ENCODE data around the gene TREH. TPM values are rescaled to one million over a fixed set of nuclear protein-coding genes. Genes with fewer than 3 reads are reported as not detected.

The TREH gene
- total and polyA plus RNA-seq, 2 of the 8 experiments (the other 6 are each of a cell fraction or from before 2014, with no cell fraction given) = 0.03 TPM; not detected in 1

DNA sequence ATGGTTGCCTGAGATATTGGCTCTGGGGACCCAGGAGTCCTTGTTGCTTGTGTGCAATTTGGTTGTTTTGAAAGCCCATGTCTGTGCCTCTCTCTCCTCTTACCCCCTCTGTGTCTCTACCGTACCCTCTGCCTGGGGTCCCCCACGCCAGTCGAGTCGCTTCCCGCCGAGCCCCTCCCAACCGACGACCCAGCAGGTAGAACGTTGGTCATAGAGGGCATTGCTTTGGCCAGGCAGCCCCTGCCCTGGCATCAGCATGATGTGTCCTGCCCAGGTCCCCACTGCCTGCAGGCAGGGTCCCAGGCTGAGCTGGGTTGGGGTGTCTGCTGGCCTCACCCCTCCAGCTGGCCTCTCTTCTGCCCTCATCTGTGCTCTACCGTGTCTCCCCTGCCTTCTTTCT, 35.0 kb downstream of the TREH start:
- ChIA-PET CTCF (ENCODE audit: partially characterized antibody) (interaction anchor here (1.6 to 19.1 kb wide), 4 partner anchors 9 to 41 kb away, joined by 4 to 435 read pairs (median 28); partner anchors contain the start of gene PHLDB1), POLR2A (ENCODE audit: partially characterized antibody) (interaction anchor here (0.6 to 25.8 kb wide), 4 partner anchors 10 to 270 kb away, joined by 3 to 574 read pairs (median 171); partner anchors contain the start of gene PHLDB1)
- TF ChIP-seq, protein P1, sequence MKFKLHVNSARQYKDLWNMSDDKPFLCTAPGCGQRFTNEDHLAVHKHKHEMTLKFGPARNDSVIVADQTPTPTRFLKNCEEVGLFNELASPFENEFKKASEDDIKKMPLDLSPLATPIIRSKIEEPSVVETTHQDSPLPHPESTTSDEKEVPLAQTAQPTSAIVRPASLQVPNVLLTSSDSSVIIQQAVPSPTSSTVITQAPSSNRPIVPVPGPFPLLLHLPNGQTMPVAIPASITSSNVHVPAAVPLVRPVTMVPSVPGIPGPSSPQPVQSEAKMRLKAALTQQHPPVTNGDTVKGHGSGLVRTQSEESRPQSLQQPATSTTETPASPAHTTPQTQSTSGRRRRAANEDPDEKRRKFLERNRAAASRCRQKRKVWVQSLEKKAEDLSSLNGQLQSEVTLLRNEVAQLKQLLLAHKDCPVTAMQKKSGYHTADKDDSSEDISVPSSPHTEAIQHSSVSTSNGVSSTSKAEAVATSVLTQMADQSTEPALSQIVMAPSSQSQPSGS (IDR thresholded peaks at IDR 0.05; ENCODE audit: low read length) = no peak
- no peak for TF ChIP-seq SIX5 (IDR thresholded peaks at IDR 0.05; ENCODE audit: low read depth, low read length)
- TF ChIP-seq SP2 (IDR thresholded peaks at IDR 0.05; ENCODE audit: low read length) = no peak
- TF ChIP-seq TAF7 (optimal IDR thresholded peaks at IDR 0.05; ENCODE audit: borderline replicate concordance, low read depth, low read length) = no peak
- no peak for TF ChIP-seq POLR2AphosphoS5 (IDR thresholded peaks at IDR 0.05; ENCODE audit: low read depth, low read length)
- no peak for TF ChIP-seq ZNF274 (IDR thresholded peaks at IDR 0.05; ENCODE audit: borderline replicate concordance, extremely low read depth, low read length)
- no peak for TF ChIP-seq KDM1A (IDR thresholded peaks at IDR 0.05; ENCODE audit: borderline replicate concordance, low read length)
- no peak for TF ChIP-seq POLR2A (IDR thresholded peaks at IDR 0.05; ENCODE audit: control extremely low read depth in 1 of 2, low read depth in 2 of 2, low read length in 2 of 2)
- TF ChIP-seq, protein P2, sequence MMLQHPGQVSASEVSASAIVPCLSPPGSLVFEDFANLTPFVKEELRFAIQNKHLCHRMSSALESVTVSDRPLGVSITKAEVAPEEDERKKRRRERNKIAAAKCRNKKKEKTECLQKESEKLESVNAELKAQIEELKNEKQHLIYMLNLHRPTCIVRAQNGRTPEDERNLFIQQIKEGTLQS (IDR thresholded peaks at IDR 0.05; ENCODE audit: insufficient read depth, low read depth, low read length) = no peak
- TF ChIP-seq RXRA (IDR thresholded peaks at IDR 0.05; ENCODE audit: insufficient read depth, low read depth, low read length) = no peak
- Histone ChIP-seq H3K18ac (ENCODE audit: extremely low read depth, low read length) (no peak overlapping the region), H3K56ac (replicated peaks; ENCODE audit: insufficient read length, low read depth, low read length) (no peak overlapping the region), H4K91ac (replicated peaks; ENCODE audit: insufficient read length, low read length) (no peak overlapping the region), H4K20me1 (replicated peaks in 1 of 2; ENCODE audit: control insufficient read depth in 1 of 2, insufficient read depth in 2 of 2, low read length in 2 of 2) (peaks cover 0 to 7% of the 10 kb centered on the region in 2 experiments), H4K8ac (ENCODE audit: extremely low read depth, insufficient read depth, low read length) (no peak overlapping the region), H3K14ac (ENCODE audit: insufficient read length) (no peak overlapping the region), H2BK20ac (ENCODE audit: low read length) (no peak overlapping the region), H2AFZ (ENCODE audit: low read length) (no peak overlapping the region), H3K9ac (replicated peaks in 1 of 4; ENCODE audit: extremely low read depth in 1 of 4, low read depth in 3 of 4, low read length in 3 of 4) (no peak overlapping the region), H3K79me2 (ENCODE audit: control insufficient read depth in 1 of 2, insufficient read depth in 2 of 2, low read length in 2 of 2) (no peaks in the 10 kb centered on the region), H2BK15ac (ENCODE audit: low read length) (no peak overlapping the region), H3K4me1 (replicated peaks in 1 of 4; ENCODE audit: control insufficient read depth in 3 of 4, insufficient read depth in 4 of 4, low read length in 3 of 4) (no peaks in the 10 kb centered on the region), H3K23me2 (ENCODE audit: low read depth, low read length) (no peaks in the 10 kb centered on the region), H2BK5ac (ENCODE audit: low read depth, low read length) (peak overlapping the region; percentile 24; the same call in 1 of the 2 replicates), H3K23ac (ENCODE audit: insufficient read length) (no peak overlapping the region), H4K5ac (ENCODE audit: insufficient read length, low read depth, low read length) (no peak overlapping the region), H3K36me3 (ENCODE audit: control insufficient read depth in 2 of 4, insufficient read depth in 4 of 4, low read length in 3 of 4) (peaks cover 16 to 72% (median 51%) of the 10 kb centered on the region in 4 experiments), H3K27me3 (replicated peaks in 1 of 4; ENCODE audit: control insufficient read depth in 3 of 4, extremely low read depth in 1 of 4, insufficient read depth in 3 of 4, low read length in 3 of 4) (no peaks in the 10 kb centered on the region), H3K4me3 (ENCODE audit: extremely low read depth in 1 of 4, insufficient read depth in 2 of 4, low read depth in 3 of 4, low read length in 4 of 4) (no peak overlapping the region), H2AK5ac (ENCODE audit: low read depth, low read length) (no peak overlapping the region), H2BK120ac (replicated peaks; ENCODE audit: low read depth, low read length) (no peak overlapping the region), H3K4me2 (ENCODE audit: insufficient read depth in 1 of 2, low read depth in 2 of 2, low read length in 2 of 2) (no peak overlapping the region), H3K4ac (replicated peaks; ENCODE audit: insufficient read length, low read depth, low read length) (no peak overlapping the region), H2BK12ac (ENCODE audit: low read depth, low read length) (no peak overlapping the region), H3K79me1 (ENCODE audit: low read depth, low read length) (peaks cover 4% of the 10 kb centered on the region; the same call in 1 of the 2 replicates), H3K9me3 (ENCODE audit: insufficient read depth in 2 of 2, low read depth in 1 of 2, low read length in 1 of 2) (no peaks in the 10 kb centered on the region), H3K27ac (ENCODE audit: low read depth, low read length) (no peak overlapping the region)
- FAIRE-seq (no peak), DNase-seq (ENCODE audit: low read depth in 1 of 2, low spot score in 2 of 2) (no peak)
- 97% methylated on average over 10 of the region's 10 CpGs; no CpG with 5 or more reads in 1 of the 2 experiments for WGBS, 2 experiments (ENCODE audit: extremely low coverage in 1 of 2, insufficient coverage in 1 of 2, insufficient read length in 1 of 2, insufficient replicate concordance in 2 of 2, low coverage in 1 of 2, low lambda C conversion rate in 2 of 2, missing lambda C conversion rate in 1 of 2)
